DMS153 (cell line): ENCODE data around the gene MPO.

Experiments
- DNase-seq: peaks from one replicate; lab custom pipeline; 2025; lab: John Stamatoyannopoulos, UW

MPO gene

GRCh38 chr17:58319173-58320162, 38.7 kb upstream of the MPO start:
- DNase-seq = no peak

DNA sequence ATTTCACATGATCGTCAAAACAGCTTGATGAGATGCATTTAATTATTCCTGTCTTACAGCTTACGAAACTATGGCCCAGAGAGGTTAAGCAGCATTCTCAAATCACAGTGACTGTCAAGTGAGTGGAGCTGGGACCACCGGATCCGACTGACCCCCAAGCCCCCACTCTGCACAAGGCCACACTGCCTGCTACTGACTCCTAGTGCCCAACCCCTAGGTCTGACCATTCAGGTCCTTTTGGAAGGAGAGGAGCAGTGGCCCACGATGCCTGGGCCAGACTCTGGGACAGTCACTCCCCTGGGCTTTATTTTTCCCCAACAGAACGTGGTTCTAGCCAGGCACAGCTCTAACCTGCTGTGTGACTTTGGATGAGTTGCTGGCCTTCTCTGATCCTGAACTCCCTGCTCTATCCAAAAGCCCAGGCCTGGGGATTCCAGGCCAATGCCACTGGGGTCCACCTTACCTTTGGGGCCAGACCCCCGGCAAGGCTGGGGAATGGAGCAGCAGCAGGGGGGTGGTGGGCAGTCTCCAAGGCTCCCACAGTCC, 38.0 kb upstream of the MPO start:
- no peak for DNase-seq

- no peak for DNase-seq
These were observed 37.3 kb upstream of the MPO start for GRCh38 chr17:58318065-58318481.

DNA sequence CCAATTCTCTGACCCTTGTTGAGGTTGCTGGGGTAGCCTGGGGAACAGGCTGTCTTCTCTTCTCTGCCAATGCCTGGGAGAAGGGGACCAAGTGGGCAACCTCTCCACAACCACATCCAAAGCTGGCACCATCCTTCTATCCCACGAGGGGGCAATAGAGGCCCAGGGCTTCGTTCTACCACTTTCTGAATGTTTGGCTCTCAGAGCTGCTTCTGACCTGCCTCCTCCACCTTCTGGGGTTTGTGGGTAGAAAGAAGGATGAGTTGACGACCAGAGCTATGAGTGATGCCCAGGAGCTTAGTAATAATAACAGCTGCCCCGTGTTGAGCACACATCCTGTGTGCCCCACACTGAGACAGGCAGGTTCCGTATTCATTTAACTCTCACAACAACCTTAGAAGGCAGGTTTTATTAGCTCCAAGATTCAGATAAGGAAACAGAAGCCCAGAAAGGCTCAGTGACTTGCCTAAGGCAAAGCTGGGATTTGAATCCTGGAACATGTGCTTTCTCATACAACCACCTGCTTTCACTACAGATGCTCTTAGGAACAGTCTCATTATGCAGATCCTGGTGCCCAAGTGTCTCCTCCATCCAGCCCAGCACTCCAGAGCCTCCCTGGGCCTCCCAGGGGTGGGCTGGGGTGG, 36.8 kb upstream of the MPO start:
- DNase-seq = peak; percentile 32

DNA sequence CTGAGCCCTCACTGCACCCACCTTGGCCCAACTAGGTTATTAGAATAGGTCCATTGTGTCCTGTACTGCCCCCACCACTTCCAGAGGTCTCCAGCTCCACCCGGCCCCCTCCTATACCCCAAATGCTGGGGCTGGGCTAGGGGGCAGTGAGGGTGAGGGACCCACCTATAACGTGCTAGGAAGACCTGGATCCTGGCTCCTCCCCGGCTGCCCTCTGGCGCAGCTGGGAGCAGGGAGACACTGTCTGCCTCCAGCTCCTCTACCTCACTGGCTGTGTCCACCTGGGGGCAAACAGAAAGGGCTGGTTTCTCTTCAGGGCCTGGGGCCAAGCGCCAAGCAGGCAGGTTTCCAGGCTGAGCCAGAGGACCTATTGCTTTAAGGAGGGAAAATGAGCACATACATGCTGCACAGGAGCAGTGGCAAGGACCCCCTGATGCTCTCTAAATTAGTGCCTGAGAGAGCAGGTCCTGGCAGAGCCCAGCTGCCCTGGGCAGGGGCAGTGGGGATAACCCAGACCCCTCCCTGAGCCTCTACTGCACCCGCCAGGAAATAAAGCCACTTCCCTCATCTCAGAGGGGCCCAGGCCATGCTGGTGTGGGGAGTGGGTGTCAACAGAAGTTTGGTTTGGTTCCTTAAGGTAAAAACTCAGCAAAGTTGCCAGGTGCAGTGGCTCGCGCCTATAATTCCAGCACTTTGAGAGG, 35.7 kb upstream of the MPO start:
- DNase-seq = no peak

- no peak for DNase-seq
These were observed 35.0 kb upstream of the MPO start for GRCh38 chr17:58315750-58316149.

GRCh38 chr17:58315281-58315711, 34.6 kb upstream of the MPO start:
- no peak for DNase-seq

GRCh38 chr17:58314706-58315015, 33.9 kb upstream of the MPO start:
- DNase-seq = no peak

- DNase-seq = no peak
These were observed 33.3 kb upstream of the MPO start for GRCh38 chr17:58313815-58314705.

DNA sequence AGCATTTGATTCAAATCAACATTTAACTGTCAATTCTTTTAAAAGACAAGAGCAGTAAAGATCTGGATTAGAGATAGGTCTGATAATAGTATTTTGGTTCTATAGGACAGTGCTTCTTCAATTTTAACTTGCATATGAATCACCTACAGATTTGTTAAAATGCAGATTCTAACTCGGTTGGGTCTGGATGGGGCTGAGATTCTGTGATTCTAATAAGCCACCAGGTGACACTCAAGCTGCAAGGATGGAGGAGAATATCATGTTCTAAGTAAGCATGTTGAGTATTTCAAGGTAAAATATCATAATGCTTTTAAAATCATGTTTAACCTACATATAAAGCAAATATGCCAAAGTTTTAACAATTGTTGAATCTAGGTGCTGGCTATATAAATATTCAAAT, 32.1 kb upstream of the MPO start:
- no peak for DNase-seq

DNA sequence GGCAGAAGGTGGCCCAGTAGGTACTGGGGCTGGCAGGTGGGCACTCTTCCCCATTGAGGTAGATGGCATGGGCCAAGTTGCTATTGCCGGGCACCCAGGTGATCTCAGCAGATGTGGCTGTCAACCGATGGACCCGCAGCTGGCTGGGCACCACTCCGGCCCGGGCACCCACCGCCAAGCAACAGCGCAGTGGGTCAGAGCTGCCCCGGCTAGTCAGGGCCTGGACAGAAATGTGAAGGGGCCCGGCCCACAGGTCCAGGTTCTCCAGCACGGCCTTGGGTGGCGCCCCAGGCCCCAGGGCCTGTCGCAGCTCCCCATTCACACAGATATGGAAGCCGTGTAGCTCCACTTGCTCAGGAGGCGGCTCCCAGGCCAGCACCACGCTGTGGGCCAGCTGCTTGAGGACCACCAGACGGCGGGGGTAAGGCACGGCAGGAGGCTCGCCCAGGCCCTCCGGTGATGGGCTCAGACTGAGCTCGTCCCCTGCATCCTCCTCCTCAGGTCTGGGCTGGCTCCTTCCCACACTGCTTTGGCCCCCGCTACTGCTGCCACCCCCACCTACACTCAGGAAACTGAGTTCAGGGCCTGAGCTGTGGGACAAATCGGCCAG, 31.4 kb upstream of the MPO start:
- no peak for DNase-seq

DNA sequence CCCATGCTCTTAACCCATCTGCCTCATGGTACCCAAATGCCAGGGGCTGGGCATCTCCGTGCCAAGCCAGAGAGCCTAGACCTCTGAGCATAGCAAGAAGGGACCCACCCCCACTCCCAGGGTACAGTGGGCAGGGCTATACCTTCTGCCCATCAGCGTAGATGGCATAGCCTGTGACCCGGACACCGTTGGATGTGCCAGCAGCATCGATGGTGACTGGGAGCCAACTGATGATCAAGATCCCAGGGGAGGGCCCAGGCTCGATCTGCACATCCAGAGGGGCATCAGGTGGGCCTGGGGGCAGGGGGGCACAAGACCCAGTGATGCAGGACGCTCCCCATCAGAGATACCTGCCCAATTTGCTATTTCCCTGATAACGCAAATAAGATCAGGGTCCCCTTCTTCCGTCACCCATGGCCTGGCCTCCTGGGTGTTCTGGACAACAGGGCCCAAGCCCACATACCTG, 30.7 kb upstream of the MPO start:
- no peak for DNase-seq

DNA sequence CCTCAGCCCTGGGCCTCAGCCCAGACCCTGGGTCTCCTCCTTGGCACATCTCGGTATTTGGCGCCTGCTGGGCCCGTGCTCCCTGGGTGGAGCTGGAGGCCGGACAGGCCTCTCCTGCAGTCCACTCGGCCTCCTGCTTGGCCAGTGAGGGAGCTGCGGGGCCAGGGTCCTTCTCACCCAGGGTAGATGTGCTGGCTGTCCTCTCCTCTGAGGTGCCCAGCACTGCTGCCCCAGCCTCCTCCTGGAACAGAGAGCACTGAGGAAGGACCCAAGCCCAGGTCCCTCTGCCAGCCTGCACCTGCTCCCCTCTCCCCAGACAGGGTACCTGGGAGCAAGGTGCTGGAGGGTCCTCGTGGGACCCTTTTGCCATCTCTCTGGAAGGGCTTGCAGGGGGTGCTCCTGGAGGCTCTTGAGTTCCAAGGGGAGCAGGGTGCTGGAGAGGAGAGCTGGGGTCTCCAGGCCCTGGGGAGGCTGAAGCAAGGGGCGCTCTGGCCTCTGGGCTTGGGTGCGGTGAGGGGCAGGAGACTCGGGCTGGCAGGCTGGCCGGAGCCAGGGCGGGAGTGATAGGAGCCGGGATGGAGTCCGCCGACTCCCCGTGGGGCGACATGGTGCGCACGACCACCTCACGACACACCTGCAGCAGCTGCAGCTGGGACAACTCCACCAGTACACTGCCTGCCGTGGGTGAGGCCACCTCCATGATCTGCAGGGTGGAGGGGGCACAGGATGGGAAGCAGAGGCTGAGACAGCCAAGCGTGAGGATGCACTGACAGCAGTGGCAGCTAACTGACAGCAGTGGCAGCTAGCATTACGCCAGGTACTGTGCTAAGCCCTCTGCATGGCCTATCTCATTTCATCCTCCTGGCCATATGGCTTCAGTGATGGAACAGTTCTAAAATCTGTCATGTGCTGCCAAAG, 30.0 kb upstream of the MPO start:
- DNase-seq = no peak

DNA sequence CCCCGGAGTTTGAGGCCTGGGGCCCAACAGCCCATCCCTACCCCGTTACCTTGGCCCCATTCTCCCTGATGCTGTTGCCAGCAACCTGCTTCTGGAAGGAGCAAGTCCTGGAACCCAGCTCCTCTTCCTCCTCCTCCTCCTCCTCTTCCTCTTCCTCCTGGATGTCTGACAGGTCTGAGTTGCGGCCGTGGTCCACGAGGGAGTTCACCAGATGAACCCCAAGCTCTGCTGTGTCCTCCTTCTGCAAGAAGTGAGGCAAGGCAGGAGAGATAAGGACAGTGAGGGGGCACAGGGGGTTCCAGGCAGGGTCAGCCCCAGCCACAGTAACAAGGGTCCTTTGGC, 29.2 kb upstream of the MPO start:
- DNase-seq = no peak

- no peak for DNase-seq
These were observed 28.5 kb upstream of the MPO start for GRCh38 chr17:58308985-58309917.

- no peak for DNase-seq
These were observed 27.6 kb upstream of the MPO start for GRCh38 chr17:58308173-58308984.

- no peak for DNase-seq
These were observed 26.9 kb upstream of the MPO start for GRCh38 chr17:58307468-58308172.
